GM12878 (cell line): ENCODE results near the gene NKRF. TPM values are rescaled to one million over a fixed set of nuclear protein-coding genes. Genes with fewer than 3 reads are reported as not detected.

Experiments
- BCL3 ChIP-seq: IDR thresholded peaks from 2 replicates; pipeline ENCODE4 v1.6.1; 2011; ENCODE audit warnings: borderline replicate concordance, low read depth, mild to moderate bottlenecking, moderate library complexity, low read length; ENCODE audit not compliant: insufficient read depth, poor library complexity, severe bottlenecking
- CBFB ChIP-seq: IDR thresholded peaks from 2 replicates; pipeline ENCODE4 v1.6.1; 2016; ENCODE audit warnings: antibody characterized with exemption, low read depth
- CREM ChIP-seq: IDR thresholded peaks from 2 replicates; pipeline ENCODE4 v1.6.1; 2014; ENCODE audit warnings: antibody characterized with exemption, low read depth
- EZH2 ChIP-seq: IDR thresholded peaks from 2 replicates; pipeline ENCODE4 v1.6.1; 2012; ENCODE audit warnings: low read depth, mild to moderate bottlenecking, control low read depth, inconsistent platforms, low read length, borderline replicate concordance; ENCODE audit not compliant: control insufficient read depth
- NRF1 ChIP-seq: conservative IDR thresholded peaks from 2 replicates; pipeline ENCODE4 v1.6.1; 2011; ENCODE audit warnings: mild to moderate bottlenecking, low read depth, low read length, improper control_type of control experiment
- PML ChIP-seq: IDR thresholded peaks from 2 replicates; pipeline ENCODE4 v1.6.1; 2012; ENCODE audit warnings: low read length, inconsistent platforms
- POU2F2 ChIP-seq: IDR thresholded peaks from 3 replicates; pipeline ENCODE4 v1.6.1; 2011; ENCODE audit warnings: low read depth, mild to moderate bottlenecking, low read length, borderline replicate concordance
- RCOR1 ChIP-seq: conservative IDR thresholded peaks from 2 replicates; pipeline ENCODE4 v1.6.1; 2012; ENCODE audit warnings: low read depth, low read length, improper control_type of control experiment
- REST ChIP-seq: IDR thresholded peaks from 2 replicates; pipeline ENCODE4 v1.6.1; 2012; ENCODE audit warnings: mild to moderate bottlenecking, low read depth, low read length
- SMAD5 ChIP-seq: IDR thresholded peaks from 2 replicates; pipeline ENCODE4 v1.6.1; 2016; ENCODE audit warnings: antibody characterized with exemption, low read depth
- USF2 ChIP-seq: IDR thresholded peaks from 2 replicates; pipeline ENCODE4 v1.6.1; 2011; ENCODE audit warnings: low read depth, low read length, improper control_type of control experiment, borderline replicate concordance
- ZBTB4 ChIP-seq: fragments of 450-650 bp; formaldehyde crosslinking; IDR thresholded peaks from 2 replicates; pipeline ENCODE4 v1.4.0; 2022; ENCODE audit warnings: mild to moderate bottlenecking, moderate library complexity
- ZNF384 ChIP-seq: IDR thresholded peaks from 2 replicates; pipeline ENCODE4 v1.6.1; 2012; ENCODE audit warnings: low read depth, mild to moderate bottlenecking, low read length, improper control_type of control experiment, borderline replicate concordance
- ZNF592 ChIP-seq: fragments of 450-650 bp; IDR thresholded peaks from 2 replicates; pipeline ENCODE4 v1.6.1; 2017; ENCODE audit warnings: mild to moderate bottlenecking, moderate library complexity
- polyA plus RNA-seq, 11 experiments: library from polyadenylated mRNA; depleted of rRNA in 4 of 11; unstranded in 6 of 11; stranded (reverse) in 5 of 11; fragments of >200 nt; fragmentation: Nextera tagmentation in 4 of 11; fragmentation: Illumina TruSeq in 1 of 11; extraction: Ambion mirVana in 4 of 11; extraction: Trizol in 1 of 11; gene quantifications; 1 replicate in 1 of 11; 2 replicates in 10 of 11; pipeline versions ENCODE4 v1.2.1 to v1.2.3, GENCODE V29; 2011 to 2016; ENCODE audit warnings: inconsistent platforms in 2 of 11, missing spikeins in 2 of 11, low read depth in 1 of 11
- total RNA-seq, 4 experiments: library from RNA; depleted of rRNA in 3 of 4; stranded (reverse); fragments of >200 nt in 3 of 4; fragmentation: Illumina TruSeq in 1 of 4; extraction: Trizol in 1 of 4; gene quantifications; 2 replicates each; pipeline versions ENCODE4 v1.2.1 to v1.2.3, GENCODE V29; 2013 to 2021

NKRF gene
- total and polyA plus RNA-seq, 10 of the 15 experiments (the other 5 are each of a cell fraction or from before 2014, with no cell fraction given): 6.2 to 21.5 (median 10.1) TPM

GRCh38 chrX:119565107-119565663, 41.0 kb downstream of the NKRF start, which contains the start of gene STEEP1 (continued):
- TF ChIP-seq USF2: peak; percentile 69
- TF ChIP-seq EZH2: no peak
- peak; percentile 98 for TF ChIP-seq CREM
- peak; percentile 49; the same call in 1 of the 2 replicates for TF ChIP-seq CBFB
- TF ChIP-seq SMAD5: no peak
- no peak for TF ChIP-seq RCOR1
- TF ChIP-seq BCL3: no peak
- no peak for TF ChIP-seq REST
- no peak for TF ChIP-seq ZNF384
- peak; percentile 12; the same call in 1 of the 3 replicates for TF ChIP-seq POU2F2
- TF ChIP-seq PML: peak; percentile 34; the same call in 1 of the 2 replicates
- TF ChIP-seq NRF1: no peak
- TF ChIP-seq ZBTB4 (CRISPR knock-in tag): no peak
- no peak for TF ChIP-seq ZNF592
